HAP-1 (cell line): ENCODE data around the gene PCNT.
"Not testable (repeated sequence)": the region's sequence is repeated elsewhere in the genome, so short reads cannot be mapped to it uniquely, and the experiment has no call there.

Source experiments
- DNase-seq, 2 experiments: peaks; one replicate each; pipeline ENCODE4 v3.0.0-alpha.2; 2016 to 2020; ENCODE audit warnings: low spot score in 2 of 2
- H3K27me3 ChIP-seq: fragments of 250-450 bp; sonication (Bioruptor Pico); 2 replicates; pipeline ENCODE4 v1.5.1; 2020; ENCODE audit warnings: low read depth, mild to moderate bottlenecking, moderate library complexity
- H3K36me3 ChIP-seq: fragments of 250-450 bp; sonication (Bioruptor Pico); replicated peaks from 2 replicates; pipeline ENCODE4 v1.5.1; 2020; ENCODE audit warnings: mild to moderate bottlenecking
- H3K4me1 ChIP-seq: fragments of 250-450 bp; sonication (Bioruptor Pico); 2 replicates; pipeline ENCODE4 v1.5.1; 2020; ENCODE audit warnings: mild to moderate bottlenecking
- H3K4me3 ChIP-seq: fragments of 250-450 bp; sonication (Bioruptor Pico); 2 replicates; pipeline ENCODE4 v1.5.1; 2020; ENCODE audit warnings: mild to moderate bottlenecking, moderate library complexity
- H3K9me3 ChIP-seq: fragments of 250-450 bp; sonication (Bioruptor Pico); 2 replicates; pipeline ENCODE4 v1.5.1; 2020; ENCODE audit warnings: mild to moderate bottlenecking, moderate library complexity
- in situ Hi-C: fragments of 300-500 bp; cut with MboI; formaldehyde crosslinking; loops from 3 replicates; pipeline ENCODE4 v1.14.3; 2020; ENCODE audit warnings: low sequenced_read_pairs, inconsistent platforms, mixed read lengths

Gene PCNT

GRCh38 chr21:46366561-46366960 lies 42.6 kb downstream of the PCNT start:
- Histone ChIP-seq H3K36me3 (peaks cover 54% of the 10 kb centered on the region), H3K9me3 (no peaks in the 10 kb centered on the region), H3K4me3 (no peak overlapping the region), H3K4me1 (no peaks in the 10 kb centered on the region), H3K27me3 (no peaks in the 10 kb centered on the region)
- in situ Hi-C loops = no loop called here
- no peak for DNase-seq

DNA sequence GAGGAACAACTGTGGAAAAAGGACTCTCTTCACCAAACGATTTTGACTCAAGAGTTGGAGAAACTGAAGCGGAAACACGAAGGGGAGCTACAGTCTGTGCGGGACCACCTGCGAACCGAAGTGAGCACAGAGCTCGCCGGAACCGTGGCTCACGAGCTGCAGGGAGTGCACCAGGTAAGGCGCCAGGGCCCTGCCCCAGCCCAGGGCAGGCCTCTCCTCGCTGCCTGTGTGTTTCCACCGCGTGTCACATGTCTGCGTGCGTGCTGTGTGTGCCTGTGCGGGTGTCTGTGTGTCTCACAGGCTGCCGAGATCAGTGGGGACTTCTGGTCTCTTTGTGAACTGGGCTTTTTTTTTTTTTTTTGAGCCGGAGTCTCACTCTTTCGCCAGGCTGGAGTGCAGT lies 43.0 kb downstream of the PCNT start:
- DNase-seq = no peak
- Histone ChIP-seq H3K4me3 (no peak overlapping the region), H3K36me3 (peaks cover 55% of the 10 kb centered on the region), H3K9me3 (no peaks in the 10 kb centered on the region), H3K4me1 (no peaks in the 10 kb centered on the region), H3K27me3 (no peaks in the 10 kb centered on the region)
- in situ Hi-C loops = no loop called here

DNA sequence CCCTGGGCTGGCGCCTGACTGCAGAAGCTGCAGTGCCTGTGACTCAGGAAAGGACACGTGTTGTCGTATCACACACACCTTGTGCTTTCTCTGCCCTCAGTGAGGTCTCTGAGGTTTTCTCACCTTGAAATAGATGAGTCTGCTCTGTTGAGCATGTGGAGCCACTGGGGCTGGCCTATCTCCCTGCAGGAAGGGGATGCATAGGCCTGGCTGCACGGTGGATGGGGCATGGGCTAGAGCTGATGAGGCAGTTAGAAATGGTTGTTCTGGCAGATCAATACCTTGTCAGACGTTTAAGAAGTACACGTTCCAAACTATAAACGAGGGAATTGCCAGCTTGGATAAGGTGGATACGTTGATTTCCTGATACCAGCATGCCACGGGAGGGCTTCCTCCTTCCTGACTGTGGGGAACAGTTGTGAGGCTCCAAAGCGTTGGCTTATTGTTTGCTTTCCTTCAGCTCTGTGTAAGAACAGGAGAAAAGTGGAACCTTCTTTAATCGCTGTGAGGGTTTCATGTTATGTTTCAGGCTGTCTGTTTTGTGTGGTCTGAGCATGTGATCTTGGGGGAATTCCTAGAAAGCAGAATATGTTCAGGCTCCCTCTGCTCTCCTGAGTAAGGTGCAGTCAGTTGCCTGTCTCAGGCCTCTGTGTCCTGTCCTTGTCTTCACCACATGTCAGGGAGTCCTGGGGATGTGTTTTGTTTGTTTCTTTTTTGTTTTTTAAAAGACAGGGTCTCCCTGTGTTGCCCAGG lies 44.8 kb downstream of the PCNT start:
- Histone ChIP-seq H3K9me3 (no peaks in the 10 kb centered on the region), H3K27me3 (no peaks in the 10 kb centered on the region), H3K36me3 (peaks cover 50% of the 10 kb centered on the region), H3K4me3 (no peak overlapping the region), H3K4me1 (no peaks in the 10 kb centered on the region)
- in situ Hi-C loops = no loop called here
- DNase-seq = no peak

DNA sequence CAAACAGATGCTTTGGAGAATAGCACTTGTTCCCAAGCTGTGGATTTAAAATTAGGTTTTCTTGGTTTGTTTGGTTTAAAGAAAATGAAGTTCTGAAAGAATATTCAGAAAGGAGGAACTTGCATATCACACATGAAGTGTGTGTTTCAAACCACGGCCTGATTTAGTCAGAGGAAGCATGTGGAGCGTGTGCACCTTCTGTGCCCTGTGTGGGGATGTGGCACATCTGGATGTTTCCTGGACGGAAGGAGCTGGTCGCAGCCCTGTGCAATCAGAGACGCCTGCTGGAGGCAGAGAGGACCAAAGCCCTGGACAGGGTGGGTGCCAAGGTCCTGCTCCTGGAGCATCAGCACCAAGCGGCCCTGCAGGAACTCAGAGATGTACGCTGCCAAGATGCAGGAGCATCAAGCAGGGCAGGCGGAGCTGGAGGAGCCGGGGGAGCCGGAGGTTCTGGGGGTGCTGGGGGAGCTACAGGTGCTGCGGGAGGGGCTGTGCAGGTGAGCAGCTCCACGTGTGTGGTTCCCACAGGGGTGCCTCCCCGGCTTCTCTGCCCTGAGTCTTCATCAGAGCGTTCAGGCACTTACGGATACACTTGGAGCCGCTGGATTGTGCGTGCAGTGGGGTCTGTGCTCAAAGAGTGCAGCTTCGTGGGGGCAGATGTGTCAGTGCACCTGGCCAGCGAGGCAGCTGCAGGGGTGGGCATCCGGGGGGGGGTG lies 45.7 kb downstream of the PCNT start:
- H3K4me1 ChIP-seq = no peaks in the 10 kb centered on the region
- in situ Hi-C loops = no loop called here
- H3K9me3 ChIP-seq = no peaks in the 10 kb centered on the region
- no peak for DNase-seq
- no peaks in the 10 kb centered on the region for H3K27me3 ChIP-seq
- H3K36me3 ChIP-seq = peaks cover 45% of the 10 kb centered on the region
- no peak overlapping the region for H3K4me3 ChIP-seq

GRCh38 chr21:46371204-46372013 lies 47.5 kb downstream of the PCNT start:
- no peaks in the 10 kb centered on the region for H3K9me3 ChIP-seq
- no peaks in the 10 kb centered on the region for H3K4me1 ChIP-seq
- H3K4me3 ChIP-seq = no peak overlapping the region
- no peak for DNase-seq
- H3K36me3 ChIP-seq = peaks cover 38% of the 10 kb centered on the region
- H3K27me3 ChIP-seq = no peaks in the 10 kb centered on the region
- in situ Hi-C loops = no loop called here

DNA sequence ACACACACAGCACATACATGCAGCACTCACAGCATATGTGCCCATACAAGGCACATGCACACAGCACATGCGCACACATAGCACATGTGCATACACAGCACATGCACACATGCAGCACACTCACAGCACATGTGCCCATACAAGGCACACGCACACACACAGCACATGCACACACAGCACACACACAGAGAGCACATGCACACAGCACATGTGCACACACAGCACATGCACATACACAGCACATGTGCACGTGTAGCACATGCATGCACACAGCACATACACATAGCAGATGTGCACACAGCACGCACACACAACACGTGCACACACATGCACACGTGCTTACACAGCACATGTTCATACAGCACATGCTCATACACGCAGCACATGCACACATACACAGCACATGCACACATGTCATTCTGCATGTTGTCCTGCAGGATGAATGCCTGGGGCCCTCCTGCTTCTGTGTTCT lies 48.1 kb downstream of the PCNT start:
- H3K4me3 ChIP-seq = no peak overlapping the region
- H3K4me1 ChIP-seq = no peaks in the 10 kb centered on the region
- peaks cover 31% of the 10 kb centered on the region for H3K36me3 ChIP-seq
- H3K27me3 ChIP-seq = no peaks in the 10 kb centered on the region
- no peaks in the 10 kb centered on the region for H3K9me3 ChIP-seq
- DNase-seq = no peak
- in situ Hi-C loops = no loop called here

GRCh38 chr21:46372947-46373346 lies 49.0 kb downstream of the PCNT start:
- H3K36me3 ChIP-seq = peaks cover 24% of the 10 kb centered on the region
- DNase-seq, H3K9me3 ChIP-seq, H3K27me3 ChIP-seq, H3K4me1 ChIP-seq, H3K4me3 ChIP-seq, in situ Hi-C loops: not testable (repeated sequence)

DNA sequence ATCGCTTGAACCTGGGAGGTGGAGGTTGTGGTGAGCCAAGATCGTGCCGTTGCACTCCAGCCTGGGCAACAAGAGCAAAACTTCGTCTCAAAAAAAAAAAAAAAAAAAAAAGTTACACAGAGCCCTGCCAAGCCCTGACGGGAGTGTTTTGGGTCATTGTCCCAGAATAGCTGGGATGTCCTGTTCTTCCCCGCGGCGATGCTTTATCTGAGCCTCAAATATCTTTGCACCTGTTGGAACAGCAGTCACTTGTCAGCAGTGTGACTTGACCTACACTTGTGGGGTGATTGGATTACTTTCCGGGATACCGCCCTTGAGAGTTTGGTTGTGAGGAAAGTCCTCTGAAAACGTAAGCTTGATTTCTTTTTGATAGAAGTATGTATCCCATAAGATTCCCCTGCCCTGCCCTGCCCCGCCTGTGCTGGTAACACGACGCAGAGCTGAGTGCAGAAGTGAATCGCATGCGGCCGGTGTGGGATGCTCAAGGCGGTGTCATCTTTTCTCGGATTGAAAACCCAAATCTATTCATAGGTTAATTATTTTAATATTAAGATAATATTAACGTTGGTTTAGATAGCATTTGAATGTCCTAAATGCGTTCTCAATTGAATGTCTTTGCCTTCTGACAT lies 50.9 kb downstream of the PCNT start:
- H3K4me3 ChIP-seq = no peak overlapping the region
- no peaks in the 10 kb centered on the region for H3K4me1 ChIP-seq
- DNase-seq = no peak
- H3K36me3 ChIP-seq = peaks cover 17% of the 10 kb centered on the region
- no peaks in the 10 kb centered on the region for H3K27me3 ChIP-seq
- in situ Hi-C loops = no loop called here
- H3K9me3 ChIP-seq = no peaks in the 10 kb centered on the region

DNA sequence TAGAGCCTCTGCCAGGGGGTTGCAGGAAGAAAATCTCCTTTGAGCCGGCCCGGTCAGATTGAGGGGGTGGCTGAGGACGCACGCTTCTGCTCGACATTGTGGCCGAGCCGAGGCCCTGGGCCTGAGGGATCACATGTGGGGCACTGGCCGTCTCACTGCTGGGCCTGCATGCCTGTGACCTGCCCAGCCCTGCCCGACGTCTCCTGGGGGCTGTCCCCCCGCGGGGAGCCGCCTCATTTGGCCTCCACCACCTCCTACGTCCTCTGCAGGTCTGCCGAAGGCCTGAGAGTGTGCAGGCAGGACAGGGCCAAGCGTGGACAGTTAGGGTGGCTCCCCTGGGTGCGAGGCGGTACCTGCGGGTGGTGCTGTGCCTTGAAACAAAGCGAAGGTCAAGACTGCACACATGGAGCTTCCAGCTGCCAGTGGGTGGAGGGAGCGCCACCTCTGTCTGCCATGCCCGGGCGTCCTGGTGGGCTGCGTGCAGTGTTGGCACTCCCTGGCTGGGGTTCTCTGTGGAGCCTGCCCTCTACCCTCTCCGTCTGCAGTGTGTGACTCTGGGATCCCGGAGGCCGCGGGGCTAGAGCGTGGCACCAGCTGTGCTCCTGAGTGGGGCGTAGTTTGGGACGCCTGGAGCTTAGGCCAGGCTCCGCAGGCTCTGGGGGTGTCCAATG lies 51.7 kb downstream of the PCNT start:
- Histone ChIP-seq H3K36me3 (peaks cover 17% of the 10 kb centered on the region), H3K4me1 (peaks cover 5% of the 10 kb centered on the region), H3K9me3 (no peaks in the 10 kb centered on the region), H3K4me3 (no peak overlapping the region), H3K27me3 (no peaks in the 10 kb centered on the region)
- in situ Hi-C loops = no loop called here
- DNase-seq = no peak

- in situ Hi-C loops = no loop called here
- peaks cover 17% of the 10 kb centered on the region for H3K36me3 ChIP-seq
- DNase-seq = no peak
- no peaks in the 10 kb centered on the region for H3K9me3 ChIP-seq
- no peak overlapping the region for H3K4me3 ChIP-seq
- peaks cover 10% of the 10 kb centered on the region for H3K4me1 ChIP-seq
- H3K27me3 ChIP-seq = no peaks in the 10 kb centered on the region
Measured at GRCh38 chr21:46376231-46376628, 52.3 kb downstream of the PCNT start.

DNA sequence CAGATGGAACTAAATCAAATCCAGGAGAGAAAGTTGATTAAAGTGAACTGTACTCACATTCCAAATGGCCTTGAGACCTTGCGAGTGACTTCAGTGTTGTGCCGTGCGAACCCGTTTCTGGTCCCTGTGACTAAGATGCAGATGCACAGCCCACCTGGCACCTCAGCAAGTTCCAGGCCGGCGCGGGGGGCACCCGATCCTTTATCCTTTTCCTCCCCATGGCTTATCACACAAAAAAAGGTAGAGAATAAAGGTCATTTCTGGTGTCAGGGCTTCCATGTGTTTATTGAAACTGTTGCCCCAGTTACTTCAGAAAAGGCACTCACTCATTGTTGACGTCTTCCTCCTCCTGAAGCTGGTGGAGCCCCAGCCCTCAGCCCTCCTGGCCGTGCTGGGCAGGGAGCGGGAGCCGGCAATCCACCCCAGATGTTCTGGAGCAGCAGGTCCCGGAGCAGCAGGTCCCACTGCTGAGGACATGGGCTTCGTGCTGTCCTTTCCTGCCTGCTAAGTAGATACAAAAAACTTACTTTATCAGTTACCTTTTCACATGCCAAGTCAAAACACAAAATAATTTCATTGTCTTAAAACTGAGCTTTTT lies 53.0 kb downstream of the PCNT start:
- Histone ChIP-seq H3K9me3 (no peaks in the 10 kb centered on the region), H3K36me3 (peaks cover 11% of the 10 kb centered on the region), H3K4me3 (no peak overlapping the region), H3K27me3 (no peaks in the 10 kb centered on the region), H3K4me1 (peaks cover 11% of the 10 kb centered on the region)
- in situ Hi-C loops = no loop called here
- DNase-seq = no peak

DNA sequence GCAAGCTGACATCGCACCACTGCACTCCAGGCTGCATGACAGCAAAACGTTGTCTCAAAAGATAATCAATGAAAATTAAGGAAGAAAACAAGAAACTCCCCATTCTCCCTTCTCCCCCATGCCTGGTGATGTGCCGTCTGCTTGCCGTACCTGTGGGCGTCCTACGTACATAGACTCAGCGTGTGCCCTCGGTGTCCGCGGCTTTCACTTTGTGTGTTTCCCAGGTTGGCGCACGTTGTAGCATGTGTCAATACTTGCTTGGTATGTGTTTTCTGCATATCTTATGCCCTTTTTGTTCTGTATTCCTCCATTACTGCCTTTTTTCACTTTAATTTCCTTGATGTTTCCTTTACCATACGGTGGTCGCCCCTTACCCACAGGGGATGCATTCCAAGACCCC lies 53.8 kb downstream of the PCNT start:
- Histone ChIP-seq H3K27me3 (no peaks in the 10 kb centered on the region), H3K9me3 (no peaks in the 10 kb centered on the region), H3K4me1 (peaks cover 11% of the 10 kb centered on the region), H3K36me3 (peaks cover 6% of the 10 kb centered on the region), H3K4me3 (no peak overlapping the region)
- no peak for DNase-seq
- in situ Hi-C loops = no loop called here

- DNase-seq = no peak
- no peaks in the 10 kb centered on the region for H3K9me3 ChIP-seq
- H3K4me3 ChIP-seq = no peak overlapping the region
- peaks cover 11% of the 10 kb centered on the region for H3K4me1 ChIP-seq
- H3K27me3 ChIP-seq = no peaks in the 10 kb centered on the region
- in situ Hi-C loops = no loop called here
- peaks cover 6% of the 10 kb centered on the region for H3K36me3 ChIP-seq
Measured at GRCh38 chr21:46379105-46379504, 55.1 kb downstream of the PCNT start.
